Brain microvascular endothelial cell (primary cell): ENCODE data around the gene CARMIL1.

ENCODE experiments used
- DNase-seq: peaks from one replicate; pipeline ENCODE4 v3.0.0-alpha.2; 2020
- H3K27ac ChIP-seq: fragments of 250-450 bp; sonication (Bioruptor Pico); 2 replicates; pipeline ENCODE4 v1.5.1; 2020; ENCODE audit warnings: mild to moderate bottlenecking, moderate library complexity
- H3K27me3 ChIP-seq: fragments of 250-450 bp; sonication (Bioruptor Pico); replicated peaks from 2 replicates; pipeline ENCODE4 v1.5.1; 2020; ENCODE audit warnings: mild to moderate bottlenecking
- H3K36me3 ChIP-seq: fragments of 250-450 bp; sonication (Bioruptor Pico); replicated peaks from 2 replicates; pipeline ENCODE4 v1.5.1; 2020; ENCODE audit warnings: mild to moderate bottlenecking
- H3K4me3 ChIP-seq: 2 replicates; pipeline ENCODE4 v1.5.1; 2011; ENCODE audit warnings: low read depth, mild to moderate bottlenecking, control low read depth, low read length, moderate library complexity
- CTCF ChIP-seq: IDR thresholded peaks from 2 replicates; pipeline ENCODE4 v1.5.1; 2011; ENCODE audit warnings: low read depth, mild to moderate bottlenecking, moderate library complexity, low read length, control low read depth, inconsistent platforms; ENCODE audit errors: missing control alignments
- in situ Hi-C: cut with HindIII; loops from 2 replicates; pipeline ENCODE4 v1.10.0; 2017; ENCODE audit warnings: low sequenced_read_pairs, low pct_ligation_motif_present

CARMIL1 gene

DNA sequence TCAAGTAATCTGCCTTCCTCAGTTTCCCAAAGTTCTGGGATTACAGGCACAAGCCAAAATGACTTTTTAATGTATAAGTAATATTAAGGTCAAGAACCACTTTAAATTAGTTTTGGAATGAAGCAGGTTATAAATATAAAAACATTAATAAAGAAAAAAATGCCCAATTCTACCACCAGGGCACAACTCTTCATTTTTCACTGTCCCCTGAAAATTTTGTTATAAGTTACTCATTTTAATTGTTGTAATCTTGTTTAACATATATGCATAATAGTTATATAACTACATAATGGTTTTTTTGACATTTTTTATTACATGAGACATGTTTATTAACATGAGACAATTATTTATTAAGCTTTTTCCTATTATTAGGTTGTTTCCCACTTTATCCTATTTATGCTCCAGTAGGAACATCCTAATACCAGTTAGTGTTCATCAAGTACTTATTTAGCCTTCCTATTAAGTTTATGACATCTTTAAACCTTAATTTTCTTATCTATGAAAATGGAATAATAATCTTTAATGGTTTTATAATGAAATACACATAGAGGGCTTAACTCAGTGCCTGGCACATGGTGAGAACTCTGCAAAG is 190.7 kb downstream of the CARMIL1 start:
- no peak for TF ChIP-seq CTCF
- DNase-seq, result no peak
- no peak overlapping the region for H3K27ac ChIP-seq
- H3K36me3 ChIP-seq, result no peaks in the 10 kb centered on the region
- no peak overlapping the region for H3K4me3 ChIP-seq
- no peaks in the 10 kb centered on the region for H3K27me3 ChIP-seq
- in situ Hi-C loops, result no loop called here

DNA sequence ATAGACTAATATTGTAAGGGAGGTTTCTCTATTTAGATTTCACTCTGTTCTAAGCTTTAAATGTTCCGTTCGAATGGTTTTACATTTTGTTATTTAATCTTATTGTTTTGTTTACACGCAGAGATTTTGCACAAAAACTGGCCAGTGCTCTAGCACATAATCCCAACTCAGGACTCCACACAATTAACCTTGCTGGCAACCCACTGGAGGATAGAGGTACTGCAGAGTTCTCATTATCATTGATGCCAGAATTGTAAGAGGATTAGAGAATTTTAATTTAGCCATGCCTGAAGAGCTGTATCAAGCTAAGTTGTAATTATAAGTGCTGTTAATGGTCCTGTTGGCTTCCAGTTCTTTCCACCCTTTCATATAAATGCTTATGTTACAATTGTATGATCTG is 193.1 kb downstream of the CARMIL1 start:
- DNase-seq, result no peak
- peak; percentile 44 for TF ChIP-seq CTCF
- in situ Hi-C loops, result no loop called here
- Histone ChIP-seq H3K36me3 (no peaks in the 10 kb centered on the region), H3K27me3 (no peaks in the 10 kb centered on the region), H3K27ac (no peak overlapping the region), H3K4me3 (no peak overlapping the region)

DNA sequence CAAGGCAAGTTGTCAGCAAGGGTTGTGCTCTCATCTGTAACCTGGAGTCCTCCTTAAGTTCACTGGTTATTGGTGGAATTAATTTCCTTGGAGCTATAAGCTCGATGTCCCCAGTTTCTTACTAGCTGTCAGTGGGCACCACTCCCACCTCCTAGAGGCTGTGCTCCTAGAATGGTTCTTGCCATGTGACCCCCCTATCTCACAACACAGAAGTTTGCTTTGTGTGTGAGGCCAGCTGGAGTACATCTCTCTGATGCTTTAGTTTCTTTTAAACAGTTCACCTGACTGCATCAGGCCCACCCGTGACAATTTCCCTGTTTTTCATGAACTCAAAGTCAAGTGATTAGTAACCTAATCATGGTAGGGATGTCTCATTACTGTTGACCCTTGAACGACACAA is 193.7 kb downstream of the CARMIL1 start:
- no peak for TF ChIP-seq CTCF
- H3K27ac ChIP-seq, result no peak overlapping the region
- no peaks in the 10 kb centered on the region for H3K27me3 ChIP-seq
- DNase-seq, result no peak
- in situ Hi-C loops, result no loop called here
- H3K4me3 ChIP-seq, result no peak overlapping the region
- no peaks in the 10 kb centered on the region for H3K36me3 ChIP-seq

GRCh38 chr6:25473447-25473846 is 194.3 kb downstream of the CARMIL1 start:
- no peak for DNase-seq
- H3K27me3 ChIP-seq, result no peaks in the 10 kb centered on the region

GRCh38 chr6:25476126-25476525 is 197.0 kb downstream of the CARMIL1 start:
- Histone ChIP-seq H3K27me3 (no peaks in the 10 kb centered on the region), H3K27ac (peak overlapping the region; percentile 56), H3K4me3 (no peak overlapping the region), H3K36me3 (no peaks in the 10 kb centered on the region)
- TF ChIP-seq CTCF, result no peak
- peak; percentile 77 for DNase-seq
- in situ Hi-C loops, result no loop called here

More at GRCh38 chr6:25473447-25473846, 194.3 kb downstream of the CARMIL1 start:
- in situ Hi-C loops, result no loop called here
- Histone ChIP-seq H3K27ac (no peak overlapping the region), H3K36me3 (no peaks in the 10 kb centered on the region), H3K4me3 (no peak overlapping the region)
- TF ChIP-seq CTCF, result no peak

DNA sequence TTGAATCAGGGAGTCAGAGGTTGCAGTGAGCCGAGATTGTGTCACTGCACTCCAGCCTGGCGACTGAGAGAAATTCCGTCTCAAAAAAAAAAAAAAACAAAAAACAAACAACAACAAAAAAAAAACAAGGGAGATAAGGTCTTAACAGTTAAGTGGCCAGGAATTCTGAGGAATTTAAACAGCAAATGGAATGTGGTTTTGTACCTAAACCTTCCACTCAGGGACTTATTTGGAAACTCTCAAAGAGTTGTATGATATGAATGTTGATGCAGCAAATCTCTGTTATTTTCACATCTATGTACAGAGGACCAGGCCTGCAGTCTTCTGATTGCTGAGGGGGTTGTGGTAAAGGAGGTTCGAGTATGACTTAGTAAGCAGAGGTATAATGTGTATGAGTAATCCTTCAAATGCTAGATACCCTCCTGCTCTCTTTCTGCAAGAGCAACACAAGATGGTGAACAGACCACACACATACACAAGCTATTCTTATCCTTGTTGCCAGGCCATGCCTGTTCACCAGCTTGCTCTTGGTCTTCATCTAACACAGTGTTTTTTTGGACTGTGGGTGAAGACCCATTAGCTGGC is 197.9 kb downstream of the CARMIL1 start:
- Histone ChIP-seq H3K27me3 (no peaks in the 10 kb centered on the region), H3K27ac (no peak overlapping the region), H3K36me3 (no peaks in the 10 kb centered on the region), H3K4me3 (no peak overlapping the region)
- DNase-seq, result peak; percentile 62
- in situ Hi-C loops, result no loop called here
- no peak for TF ChIP-seq CTCF
